HG03066 (cell line): ENCODE measurements around the gene HCFC2.

Experiments used
- ATAC-seq: cut with Tn5 transposase; IDR thresholded peaks from one replicate; pipeline ENCODE4 v1.9.1; 2021; ENCODE audit warnings: low read depth; ENCODE audit not compliant: unreplicated experiment

Gene HCFC2

GRCh38 chr12:104152685-104153241, 88.4 kb downstream of the HCFC2 start:
- no peak for ATAC-seq

DNA sequence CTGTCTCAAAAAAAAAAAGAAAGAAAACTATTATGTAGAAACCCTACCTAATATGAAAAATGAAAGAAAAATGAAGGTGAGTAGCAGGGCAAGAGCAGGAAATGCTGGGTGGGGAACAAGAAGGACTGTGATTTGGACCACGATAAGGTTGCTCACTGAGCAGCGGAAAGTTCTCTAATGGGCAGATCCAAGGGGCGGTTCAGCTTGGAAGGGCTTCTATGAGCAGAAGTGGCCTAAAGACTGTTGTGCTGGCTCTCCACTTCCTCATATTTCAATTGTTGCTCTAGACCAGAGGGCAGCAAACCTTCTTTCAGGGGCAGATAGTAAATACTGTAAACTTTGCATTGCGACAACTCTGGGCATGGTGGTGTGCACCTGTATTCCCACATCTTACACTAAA, 90.0 kb downstream of the HCFC2 start:
- no peak for ATAC-seq

DNA sequence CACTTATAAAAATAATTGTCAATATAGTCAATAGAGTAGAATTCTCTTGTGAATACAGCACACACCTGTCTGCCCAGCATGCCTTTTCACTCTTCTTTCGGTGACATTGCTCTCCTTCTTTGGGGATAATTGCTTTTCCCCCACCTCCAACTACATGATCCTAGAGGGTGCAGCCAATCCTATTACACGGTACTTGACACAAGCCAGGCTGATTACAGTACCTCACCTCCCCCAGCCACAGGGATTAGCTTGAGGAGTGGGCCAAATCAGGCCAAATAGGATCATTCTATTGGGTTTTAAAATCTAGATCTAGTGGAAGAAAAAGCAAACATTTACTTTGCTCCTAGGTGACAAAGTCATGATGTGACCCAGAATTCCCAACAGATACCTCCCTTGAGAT, 90.5 kb downstream of the HCFC2 start:
- ATAC-seq = no peak
